ENCODE results near the gene NLRP8.
"Not testable (repeated sequence)": the region's sequence is repeated elsewhere in the genome, so short reads cannot be mapped to it uniquely, and the experiment has no call there.

DNA sequence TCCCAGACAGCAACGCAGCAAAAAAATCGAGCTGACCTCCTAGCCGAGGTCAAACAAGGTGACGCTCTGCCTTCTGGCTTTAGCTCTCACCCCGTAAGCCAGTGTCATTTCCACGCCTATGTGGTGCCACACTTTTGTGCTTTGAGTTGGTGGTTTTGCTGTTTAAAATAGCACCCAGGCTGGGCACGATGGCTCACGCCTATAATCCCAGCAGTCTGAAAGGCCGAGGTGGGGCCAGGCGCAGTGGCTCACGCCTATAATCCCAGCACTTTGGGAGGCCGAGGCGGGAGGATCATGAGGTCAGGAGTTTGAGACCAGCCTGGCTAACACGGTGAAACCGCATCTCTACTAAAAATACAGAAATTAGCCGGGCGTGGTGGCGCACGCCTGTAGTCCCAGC is 2.9 kb downstream of the NLRP8 start:
- TF ChIP-seq EZH2 (IDR thresholded peaks at IDR 0.05; ENCODE audit: borderline replicate concordance, low read depth, low read length); CHD2 (IDR thresholded peaks at IDR 0.05; ENCODE audit: low read depth, low read length); KDM2B (CRISPR knock-in tag; IDR thresholded peaks at IDR 0.05); HNRNPH1 (optimal IDR thresholded peaks at IDR 0.05; ENCODE audit: low read depth, low read length); U2AF1 (optimal IDR thresholded peaks at IDR 0.05; ENCODE audit: low read depth, low read length); SMAD1 (IDR thresholded peaks at IDR 0.05; ENCODE audit: low read depth, low read length, partially characterized antibody); RFX5 (IDR thresholded peaks at IDR 0.05; ENCODE audit: low read depth, low read length); HDAC2 (IDR thresholded peaks at IDR 0.05): not testable (repeated sequence)
- TF ChIP-seq, protein P1, sequence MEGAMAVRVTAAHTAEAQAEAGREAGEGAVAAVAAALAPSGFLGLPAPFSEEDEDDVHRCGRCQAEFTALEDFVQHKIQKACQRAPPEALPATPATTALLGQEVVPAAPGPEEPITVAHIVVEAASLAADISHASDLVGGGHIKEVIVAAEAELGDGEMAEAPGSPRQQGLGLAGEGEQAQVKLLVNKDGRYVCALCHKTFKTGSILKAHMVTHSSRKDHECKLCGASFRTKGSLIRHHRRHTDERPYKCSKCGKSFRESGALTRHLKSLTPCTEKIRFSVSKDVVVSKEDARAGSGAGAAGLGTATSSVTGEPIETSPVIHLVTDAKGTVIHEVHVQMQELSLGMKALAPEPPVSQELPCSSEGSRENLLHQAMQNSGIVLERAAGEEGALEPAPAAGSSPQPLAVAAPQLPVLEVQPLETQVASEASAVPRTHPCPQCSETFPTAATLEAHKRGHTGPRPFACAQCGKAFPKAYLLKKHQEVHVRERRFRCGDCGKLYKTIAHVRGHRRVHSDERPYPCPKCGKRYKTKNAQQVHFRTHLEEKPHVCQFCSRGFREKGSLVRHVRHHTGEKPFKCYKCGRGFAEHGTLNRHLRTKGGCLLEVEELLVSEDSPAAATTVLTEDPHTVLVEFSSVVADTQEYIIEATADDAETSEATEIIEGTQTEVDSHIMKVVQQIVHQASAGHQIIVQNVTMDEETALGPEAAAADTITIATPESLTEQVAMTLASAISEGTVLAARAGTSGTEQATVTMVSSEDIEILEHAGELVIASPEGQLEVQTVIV (CRISPR knock-in tag; IDR thresholded peaks at IDR 0.05; ENCODE audit: borderline replicate concordance) = not testable (repeated sequence)
- TF ChIP-seq, protein P2, sequence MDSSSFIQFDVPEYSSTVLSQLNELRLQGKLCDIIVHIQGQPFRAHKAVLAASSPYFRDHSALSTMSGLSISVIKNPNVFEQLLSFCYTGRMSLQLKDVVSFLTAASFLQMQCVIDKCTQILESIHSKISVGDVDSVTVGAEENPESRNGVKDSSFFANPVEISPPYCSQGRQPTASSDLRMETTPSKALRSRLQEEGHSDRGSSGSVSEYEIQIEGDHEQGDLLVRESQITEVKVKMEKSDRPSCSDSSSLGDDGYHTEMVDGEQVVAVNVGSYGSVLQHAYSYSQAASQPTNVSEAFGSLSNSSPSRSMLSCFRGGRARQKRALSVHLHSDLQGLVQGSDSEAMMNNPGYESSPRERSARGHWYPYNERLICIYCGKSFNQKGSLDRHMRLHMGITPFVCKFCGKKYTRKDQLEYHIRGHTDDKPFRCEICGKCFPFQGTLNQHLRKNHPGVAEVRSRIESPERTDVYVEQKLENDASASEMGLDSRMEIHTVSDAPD (CRISPR knock-in tag; IDR thresholded peaks at IDR 0.05) = not testable (repeated sequence)

All from K562 (cell line).